Measurements from ENCODE around the gene PCSK9.

- TF ChIP-seq CTCF (conservative IDR thresholded peaks at IDR 0.05; ENCODE audit: low read depth in 2 of 2) (no peak), EZH2 (IDR thresholded peaks at IDR 0.05; ENCODE audit: low read depth, unreplicated experiment) (no peak), POLR2AphosphoS5 (IDR thresholded peaks at IDR 0.05; ENCODE audit: low read depth) (no peak), ZNF462 (CRISPR knock-in tag; IDR thresholded peaks at IDR 0.05) (no peak), JUNB (IDR thresholded peaks at IDR 0.05; ENCODE audit: unreplicated experiment) (no peak)
Measured at GRCh38 chr1:55006931-55007330, 32.4 kb upstream of the PCSK9 start.
